ENCODE results near the gene DIS3L. TPM values are rescaled to one million over a fixed set of nuclear protein-coding genes. Genes with fewer than 3 reads are reported as not detected.
"Not testable (repeated sequence)": the region's sequence is repeated elsewhere in the genome, so short reads cannot be mapped to it uniquely, and the experiment has no call there.

DIS3L gene
- total RNA-seq, result 43.2 TPM

DNA sequence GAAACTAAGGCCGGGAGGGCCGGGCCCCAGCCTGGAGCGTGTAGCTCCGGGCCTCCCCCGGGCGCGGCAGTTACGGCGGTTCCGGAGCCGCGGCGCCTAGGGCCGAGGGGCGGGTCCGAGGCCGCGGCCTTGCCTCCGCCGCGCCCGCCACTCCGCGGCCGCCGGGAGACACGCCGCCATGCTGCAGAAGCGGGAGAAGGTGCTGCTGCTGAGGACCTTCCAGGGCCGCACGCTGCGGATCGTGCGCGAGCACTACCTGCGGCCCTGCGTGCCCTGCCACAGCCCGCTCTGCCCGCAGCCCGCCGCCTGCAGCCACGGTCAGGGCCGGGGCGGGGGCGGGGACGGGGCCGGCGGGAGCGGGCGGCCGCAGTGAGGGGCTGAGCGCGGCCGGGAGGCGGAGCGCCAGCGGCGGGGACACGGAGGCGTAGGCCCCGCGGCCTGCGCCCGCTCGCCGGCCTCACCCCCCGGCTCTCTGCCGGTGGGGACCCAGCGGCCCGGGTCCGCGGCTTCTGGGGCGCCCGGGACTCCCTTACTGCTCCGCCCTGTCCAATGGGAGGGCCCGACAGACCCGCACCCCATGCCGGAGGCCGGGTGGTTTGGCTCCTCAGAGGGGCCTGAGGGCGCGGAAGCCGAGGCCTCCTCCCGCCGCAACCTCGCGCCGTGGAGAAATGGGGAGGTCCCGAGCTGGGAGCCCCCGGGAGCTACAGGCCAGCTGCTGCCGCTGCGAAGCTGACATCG is at the start of gene DIS3L:
DIS3L (plus strand) TSS at position 150 of the 738 bp plus-strand sequence; CDS start at position 179, 29 bp downstream.
- no peak for FAIRE-seq
- DNase-seq (ENCODE audit: low spot score in 2 of 2), result peak; percentile 70 to 76

DNA sequence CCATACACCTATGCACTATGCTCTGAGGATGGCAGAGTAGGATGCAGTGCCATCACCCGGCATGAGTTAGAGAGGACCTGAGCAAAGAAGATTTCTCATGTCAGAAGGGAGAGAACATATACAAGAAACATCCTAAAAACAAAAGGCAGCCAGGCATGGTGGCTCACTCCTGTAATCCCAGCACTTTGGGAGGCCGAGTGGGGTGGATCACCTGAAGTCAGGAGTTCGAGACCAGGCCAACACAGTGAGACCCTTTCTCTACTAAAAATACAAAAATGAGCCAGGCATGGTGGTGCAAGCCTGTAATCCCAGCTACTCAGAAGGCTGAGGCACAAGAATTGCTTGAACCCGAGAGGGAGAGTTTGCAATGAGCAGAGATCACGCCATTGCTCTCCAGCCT is 47.5 kb upstream of the DIS3L start:
- not testable (repeated sequence) for FAIRE-seq; DNase-seq (ENCODE audit: low spot score in 2 of 2)

DNA sequence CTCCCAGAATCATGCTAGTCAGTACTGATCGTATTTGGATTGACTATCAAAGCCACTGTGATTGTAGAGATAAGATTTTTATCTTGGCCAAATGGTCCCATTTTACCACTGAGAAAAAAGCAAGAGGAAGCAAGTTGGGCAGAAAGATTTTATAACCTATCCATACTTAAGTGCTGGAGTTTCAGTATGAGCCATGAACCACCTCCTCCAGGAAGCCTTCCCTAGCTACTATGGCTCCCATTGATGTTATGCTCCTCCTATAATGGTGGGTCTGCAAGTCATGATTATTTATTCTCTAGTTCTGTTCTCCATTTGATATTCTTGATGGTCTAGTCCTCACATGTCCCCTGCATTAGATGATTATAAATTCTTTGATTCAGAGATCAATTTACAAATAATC is 46.4 kb upstream of the DIS3L start:
- FAIRE-seq (no peak), DNase-seq (ENCODE audit: low spot score in 2 of 2) (no peak)

DNA sequence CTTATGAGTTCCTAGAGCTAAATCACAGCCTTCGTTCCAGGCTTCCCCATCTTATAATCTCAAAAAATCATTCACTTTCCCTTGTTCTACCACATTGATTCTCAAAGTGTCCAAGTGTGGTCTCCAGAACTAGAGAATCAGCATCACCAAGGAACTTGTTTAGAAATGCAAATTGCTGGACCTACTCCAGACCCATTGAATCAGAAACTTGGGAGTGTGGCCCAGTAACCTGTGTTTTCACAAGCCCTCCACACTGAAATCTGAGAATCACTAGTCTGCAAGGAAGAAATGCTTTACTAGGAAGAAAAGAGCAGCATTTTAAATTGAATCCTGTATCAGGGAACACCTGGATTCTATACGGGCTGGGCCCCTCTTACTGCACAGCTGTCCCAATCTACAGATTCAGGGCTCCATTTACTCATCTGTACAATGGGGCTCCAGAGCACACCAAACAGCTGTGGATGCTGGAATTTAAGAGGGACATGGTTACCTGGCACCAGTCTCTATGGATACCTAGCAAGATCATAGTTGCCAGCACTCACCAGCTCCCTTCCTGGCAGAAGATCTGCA is 43.7 kb upstream of the DIS3L start:
- no peak for DNase-seq (ENCODE audit: low spot score in 2 of 2)

DNA sequence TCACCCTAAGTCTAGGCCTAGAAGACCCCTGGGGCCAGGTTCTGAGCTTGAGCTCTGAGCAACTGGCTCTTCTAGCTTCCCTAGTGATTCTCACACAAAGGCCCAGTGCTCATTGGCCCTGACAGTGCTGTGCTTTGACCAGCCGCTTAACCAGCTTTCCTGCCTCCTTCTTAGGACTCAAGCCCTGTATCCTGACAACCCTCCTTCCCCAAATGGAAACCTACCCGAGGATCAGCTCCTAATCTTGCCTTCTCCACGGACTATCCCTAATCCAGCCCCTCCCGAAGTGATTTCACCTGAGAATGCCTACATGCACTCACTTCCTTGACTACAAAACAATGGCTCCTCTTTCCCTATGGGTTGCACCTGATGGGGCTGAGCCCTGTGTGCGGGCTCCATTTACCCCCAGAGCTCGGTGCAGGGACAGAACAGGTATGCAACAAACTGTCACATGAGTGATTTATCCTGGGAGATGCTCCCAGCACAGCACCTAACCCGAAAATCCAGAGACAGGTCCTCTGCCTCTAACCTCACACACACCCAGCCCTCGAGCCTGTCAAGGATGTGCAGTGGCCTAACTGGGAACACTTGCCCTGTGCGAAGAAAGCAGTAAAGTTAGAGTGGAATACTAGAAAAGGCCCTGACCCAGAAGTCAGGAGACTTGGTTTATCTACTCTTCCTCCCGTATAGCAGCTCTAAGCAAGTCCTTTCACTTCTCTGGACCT is 42.1 kb upstream of the DIS3L start:
- FAIRE-seq (no peak), DNase-seq (ENCODE audit: low spot score in 2 of 2) (no peak)

More for the DNA sequence above, 43.7 kb upstream of the DIS3L start:
- FAIRE-seq, result no peak

DNA sequence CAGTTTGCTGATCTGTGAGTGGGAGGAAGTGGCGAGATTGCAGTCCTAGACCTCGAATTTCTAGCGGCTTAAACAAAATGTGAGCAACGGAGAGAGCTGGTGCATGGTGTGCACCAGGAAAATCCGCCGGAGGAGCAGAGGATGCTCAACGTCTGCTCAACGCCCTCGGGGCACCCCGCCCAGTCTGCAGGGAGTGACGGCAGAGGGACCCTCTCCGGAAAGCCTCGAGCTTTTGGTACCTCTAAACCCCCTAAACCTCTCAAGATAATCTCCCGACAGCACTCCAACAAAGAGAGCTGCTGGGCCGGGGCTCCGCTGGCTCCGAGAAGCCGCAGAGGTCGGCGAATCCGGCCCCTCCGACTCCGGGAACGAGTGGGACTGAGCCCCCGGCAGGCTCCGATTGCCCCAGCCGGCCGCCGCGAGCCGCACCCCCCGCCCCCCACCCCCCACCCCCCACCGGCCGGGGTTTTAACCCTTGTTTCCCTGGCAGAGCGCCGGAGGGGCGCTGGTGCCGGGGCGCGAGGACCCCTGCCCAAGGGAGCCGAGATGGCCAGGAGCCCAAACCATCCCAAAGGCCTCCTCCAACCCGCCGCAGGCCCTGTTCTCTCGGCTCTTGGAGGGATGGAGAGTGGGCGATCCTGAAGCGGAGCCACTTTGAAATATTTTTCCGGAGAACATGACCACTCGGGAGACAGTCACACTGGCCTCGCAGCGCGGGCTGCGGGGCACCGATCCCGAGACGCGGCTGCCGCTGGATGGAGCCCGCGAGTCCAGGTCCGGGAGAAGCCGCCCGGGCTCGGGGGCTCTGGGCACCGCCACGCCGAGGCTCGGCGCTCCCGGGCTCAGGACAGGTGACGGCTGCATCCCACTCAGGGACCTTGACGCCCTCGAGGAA is 41.3 kb upstream of the DIS3L start:
- peak; percentile 80 to 83 for DNase-seq (ENCODE audit: low spot score in 2 of 2)
- no peak for FAIRE-seq

DNA sequence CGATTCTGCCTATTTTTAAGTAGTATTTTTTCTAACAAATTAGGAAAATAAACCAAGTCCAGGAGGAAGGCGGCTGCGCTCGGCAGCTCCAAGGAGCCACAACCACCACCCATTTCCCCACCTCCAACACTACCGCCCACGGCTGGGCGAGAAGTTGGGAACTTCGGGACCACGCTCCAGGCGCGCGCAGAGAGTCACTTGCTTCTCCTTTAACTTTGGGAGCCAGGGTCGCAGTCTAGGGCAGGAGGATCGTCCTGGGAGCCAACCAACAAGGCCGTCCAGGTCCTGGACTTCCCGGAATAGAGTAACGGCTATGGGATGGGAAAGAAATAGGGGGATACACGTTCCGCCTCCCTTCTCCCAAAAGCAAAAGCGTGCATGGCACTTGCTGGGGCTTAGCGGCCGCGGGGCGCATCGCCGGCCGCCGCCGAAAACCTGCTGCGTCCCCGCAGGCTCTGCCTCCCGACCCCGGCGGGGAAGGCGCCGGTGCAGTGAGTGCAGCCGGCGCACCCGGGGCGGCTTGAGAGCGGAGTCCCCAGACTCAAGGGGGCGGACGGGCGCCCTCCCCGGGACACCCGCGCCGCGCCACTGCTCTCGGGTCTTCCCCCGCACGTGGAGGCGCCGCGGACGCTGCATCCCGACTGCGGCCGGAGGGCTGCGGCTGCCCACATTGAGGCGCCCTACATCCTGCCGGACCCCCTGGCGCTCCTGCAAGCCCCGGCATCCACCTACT is 40.5 kb upstream of the DIS3L start:
- FAIRE-seq (no peak), DNase-seq (ENCODE audit: low spot score in 2 of 2) (peak; percentile 40)

DNA sequence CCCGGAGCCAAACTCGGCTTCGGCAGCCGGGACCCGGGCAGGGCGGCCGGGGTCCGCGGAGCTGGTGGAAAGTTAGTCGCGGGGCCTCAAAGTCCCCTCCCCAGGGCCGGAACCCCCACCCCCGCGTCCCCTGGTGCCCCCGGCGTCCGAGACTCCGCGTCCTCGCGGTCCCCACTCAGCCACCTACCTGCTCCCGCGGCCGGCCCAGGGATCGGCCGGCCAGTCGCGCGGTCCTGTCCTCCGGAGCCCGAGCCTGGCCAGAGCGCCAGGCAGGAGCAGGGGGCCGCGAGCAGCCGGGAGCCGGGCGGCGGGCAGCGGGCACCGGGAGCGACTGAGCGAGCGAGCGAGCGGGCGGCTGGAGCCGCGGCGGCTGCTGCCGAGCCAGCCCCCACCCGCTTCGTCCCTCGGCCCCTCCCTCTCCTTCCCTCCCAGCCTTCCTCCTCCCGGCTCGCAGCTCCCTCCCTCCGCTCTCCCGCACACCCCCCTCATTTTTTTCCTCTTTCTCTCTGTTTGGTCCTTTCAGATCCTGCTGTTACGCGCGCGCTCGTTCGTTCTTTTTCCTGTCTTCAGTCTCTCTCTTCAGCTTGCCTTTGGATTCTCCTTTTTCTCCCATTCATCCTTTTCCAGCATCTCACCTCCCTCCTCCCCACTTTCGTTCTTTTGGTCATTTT is 39.8 kb upstream of the DIS3L start, which contains the start of gene MEGF11:
MEGF11 (minus strand) TSS at position 333 of the 671 bp plus-strand sequence. CDS start 125,347 bp downstream, outside the sequence.
- DNase-seq (ENCODE audit: low spot score in 2 of 2), result peak; percentile 65 to 77
- no peak for FAIRE-seq

DNA sequence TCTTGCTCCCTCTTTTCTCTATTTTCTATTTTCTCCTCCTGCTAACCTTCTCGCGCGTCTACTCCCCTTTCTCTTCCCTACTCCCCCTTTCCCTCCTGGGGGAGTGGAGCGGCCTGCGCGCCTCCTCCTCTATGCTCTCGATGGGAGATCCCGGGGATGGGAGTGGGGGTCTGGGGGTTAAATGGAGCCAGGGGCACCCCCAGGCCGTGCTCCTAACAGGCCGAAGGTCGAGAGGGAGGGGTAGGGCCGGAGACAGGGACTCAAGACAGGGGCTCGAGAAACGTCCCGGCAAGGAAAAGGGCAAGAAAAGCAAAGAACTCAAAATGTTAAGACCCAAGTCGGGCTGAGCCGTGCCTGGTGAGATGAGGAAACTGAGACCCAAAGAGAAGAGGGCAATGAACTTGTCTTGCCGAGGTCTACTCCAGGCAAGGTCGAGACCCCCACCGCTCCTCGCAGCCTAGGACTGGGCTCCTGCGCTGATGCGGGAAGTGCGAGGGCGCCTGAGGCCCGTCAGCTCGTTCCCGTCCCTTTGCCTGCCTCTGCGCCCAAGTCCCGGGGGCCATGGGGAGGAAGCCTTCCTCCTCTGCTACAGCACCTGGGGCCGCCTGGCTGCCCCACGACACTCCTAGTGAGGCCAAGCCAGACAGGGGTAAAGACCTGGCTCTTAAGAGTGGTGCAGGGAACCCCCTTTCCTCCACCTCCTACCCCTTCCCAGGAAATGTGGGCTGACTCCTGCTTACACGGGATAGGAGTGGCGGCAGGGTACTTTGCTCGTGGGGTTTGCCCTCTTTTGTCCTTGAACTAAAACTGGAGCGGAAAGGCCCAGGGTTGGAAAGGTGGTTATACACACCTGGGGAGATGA is 39.0 kb upstream of the DIS3L start:
- no peak for DNase-seq (ENCODE audit: low spot score in 2 of 2)

DNA sequence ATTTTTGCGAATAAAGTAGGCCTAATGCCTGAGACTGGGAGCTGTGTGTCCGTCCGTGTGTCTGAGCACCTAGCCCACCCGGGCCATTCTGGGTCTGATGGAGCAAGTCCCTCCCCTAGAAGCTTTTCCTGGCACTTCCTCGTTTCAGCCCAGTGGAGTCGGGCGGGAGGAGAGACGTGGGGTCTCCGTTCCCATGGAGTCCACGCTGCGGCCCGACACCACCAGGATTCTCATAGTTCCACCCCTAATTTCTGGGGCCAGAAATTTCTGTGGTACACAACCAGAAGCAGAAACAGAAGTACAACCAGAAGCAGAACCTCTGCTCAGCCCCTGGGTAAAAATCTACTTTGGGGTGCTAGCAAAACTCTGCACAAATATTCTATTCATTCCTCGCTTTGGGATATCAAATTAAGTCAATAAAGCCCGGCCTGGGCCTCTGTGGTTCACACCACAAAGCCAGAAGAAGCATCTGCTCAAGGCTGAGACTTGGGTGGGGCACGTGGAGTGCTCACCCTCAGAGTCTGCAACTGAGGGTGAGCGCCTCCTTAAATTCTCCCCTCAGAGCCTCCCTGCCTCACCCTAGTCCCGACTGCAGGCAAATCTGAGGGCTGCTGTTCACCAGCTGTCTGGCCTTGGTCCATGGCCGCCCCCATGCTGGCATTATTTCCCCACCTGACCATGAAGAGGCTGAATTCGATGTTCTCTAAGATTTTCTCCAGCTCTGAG is 38.3 kb upstream of the DIS3L start:
- FAIRE-seq, result no peak
- no peak for DNase-seq (ENCODE audit: low spot score in 2 of 2)

More for the DNA sequence above, 39.0 kb upstream of the DIS3L start:
- FAIRE-seq, result no peak

DNA sequence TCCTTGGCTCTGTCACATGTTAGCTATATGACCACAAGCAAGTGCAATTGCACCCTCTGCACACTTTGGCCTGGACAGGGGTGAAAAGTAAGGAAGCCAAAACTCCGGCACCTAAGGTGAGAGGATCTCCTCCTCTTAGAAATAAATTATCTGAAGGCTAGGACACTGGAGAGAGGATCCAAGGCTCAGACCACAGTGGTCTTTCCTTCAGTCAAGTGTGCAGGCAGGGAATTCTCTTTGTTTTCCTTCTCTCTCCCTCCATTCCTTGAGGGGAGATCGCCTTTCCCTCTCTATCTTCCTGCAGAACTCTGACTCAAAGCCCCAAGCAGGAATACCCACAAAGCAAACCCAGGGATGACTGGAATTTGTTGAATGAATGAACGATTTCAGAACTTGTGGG is 36.7 kb upstream of the DIS3L start:
- FAIRE-seq, result no peak

DNA sequence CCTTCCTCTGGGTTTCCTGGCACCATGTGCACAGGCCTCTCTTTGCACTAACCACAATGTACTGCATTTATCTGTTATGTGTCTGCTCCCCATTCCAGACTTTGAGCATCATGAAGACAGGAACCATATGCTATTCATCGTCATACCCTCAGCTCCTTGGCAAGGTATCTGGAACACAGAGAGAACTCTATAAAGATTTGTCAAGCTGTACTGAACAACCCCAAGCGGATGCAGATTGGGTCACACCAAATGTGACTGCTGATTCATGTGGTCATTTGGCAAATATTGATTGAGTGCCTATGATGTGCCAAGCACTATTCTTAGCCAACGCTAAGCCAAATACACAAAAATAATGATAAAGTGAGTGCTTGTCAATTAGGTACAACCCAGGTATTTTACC is 32.3 kb upstream of the DIS3L start:
- FAIRE-seq (no peak), DNase-seq (ENCODE audit: low spot score in 2 of 2) (no peak)

More for the DNA sequence above, 36.7 kb upstream of the DIS3L start:
- DNase-seq (ENCODE audit: low spot score in 2 of 2), result no peak

DNA sequence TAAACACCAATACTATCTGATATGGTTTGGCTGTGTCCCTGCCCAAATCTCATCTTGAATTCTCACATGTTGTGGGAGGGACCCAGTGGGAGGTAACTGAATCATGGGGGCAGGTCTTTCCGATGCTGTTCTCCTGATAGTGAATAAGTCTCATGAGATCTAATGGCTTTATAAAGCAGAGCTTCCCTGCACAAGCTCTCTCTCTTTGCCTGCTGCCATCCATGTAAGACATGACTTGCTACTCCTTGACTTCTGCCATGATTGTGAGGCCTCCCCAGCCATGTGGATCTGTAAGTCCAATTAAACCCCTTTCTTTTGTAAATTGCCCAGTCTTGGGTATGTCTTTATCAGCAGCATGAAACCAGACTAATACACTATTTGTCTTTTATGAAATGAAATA is 30.5 kb upstream of the DIS3L start:
- not testable (repeated sequence) for DNase-seq (ENCODE audit: low spot score in 2 of 2); FAIRE-seq

DNA sequence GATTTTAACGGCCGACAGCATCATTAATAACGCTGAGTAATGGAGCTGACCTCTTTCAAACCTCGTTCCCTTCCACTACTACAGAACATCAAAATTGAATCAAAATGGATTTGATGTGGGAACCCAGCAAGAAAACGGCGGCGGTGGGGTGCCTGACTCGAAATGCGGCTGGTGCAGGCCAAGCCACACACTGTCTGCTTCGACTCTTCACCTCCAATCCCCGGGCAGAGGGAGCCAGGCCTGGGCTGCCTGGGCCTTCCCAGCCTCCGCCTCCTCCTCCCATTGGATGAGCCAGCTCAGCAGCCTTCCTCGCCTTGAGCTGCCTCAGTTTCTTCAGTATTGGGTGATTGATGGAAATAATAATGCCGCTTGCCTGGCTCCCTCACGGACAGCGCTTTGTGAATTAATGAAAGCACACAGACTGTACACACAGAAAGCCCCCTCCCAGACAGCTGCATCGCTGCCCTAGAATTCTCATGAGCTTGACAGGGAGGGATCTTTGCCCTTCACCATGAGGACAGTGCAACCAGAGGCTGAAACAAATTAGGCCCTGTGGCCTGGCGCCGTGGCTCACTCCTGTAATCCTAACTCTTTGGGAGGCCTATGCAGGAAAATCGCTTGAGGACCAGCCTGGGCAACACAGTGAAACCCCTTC is 28.4 kb upstream of the DIS3L start:
- DNase-seq (ENCODE audit: low spot score in 2 of 2) (no peak), FAIRE-seq (no peak)

DNA sequence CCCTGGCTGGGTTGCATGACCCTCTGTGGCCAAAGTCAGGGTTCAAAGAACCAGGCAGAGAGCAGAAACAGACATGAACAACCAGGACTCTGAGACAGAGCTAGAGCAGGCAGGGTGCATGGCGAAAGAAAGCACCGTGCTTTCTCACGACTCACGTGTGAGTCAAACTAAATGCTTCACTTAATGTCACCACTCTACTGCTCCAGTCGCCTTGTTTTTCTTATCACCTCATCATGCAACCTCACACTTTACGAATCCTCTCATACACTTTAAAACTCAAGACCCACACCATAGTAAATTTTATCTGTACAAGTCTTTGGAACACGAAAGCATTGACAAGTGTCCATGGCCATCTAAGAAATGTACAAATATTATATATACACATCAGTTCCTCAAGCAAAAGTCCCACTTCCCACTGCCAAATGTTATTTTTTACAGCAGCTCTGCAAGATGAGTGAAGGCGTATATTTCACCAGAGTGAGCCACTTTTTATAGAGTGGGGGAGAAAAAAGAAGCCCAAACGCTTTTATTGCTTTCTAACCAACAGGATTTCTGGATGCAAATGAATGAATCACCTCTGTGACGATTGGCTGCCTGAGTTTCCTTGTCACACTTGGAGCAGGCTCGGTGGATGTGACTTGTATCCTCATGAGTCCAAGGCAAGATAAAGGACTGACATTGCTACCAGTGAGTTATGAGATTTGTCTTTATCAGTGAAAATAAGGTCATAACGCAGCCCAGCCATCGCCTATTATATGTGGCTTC is 23.9 kb upstream of the DIS3L start:
- DNase-seq (ENCODE audit: low spot score in 2 of 2), result no peak
- FAIRE-seq, result no peak

DNA sequence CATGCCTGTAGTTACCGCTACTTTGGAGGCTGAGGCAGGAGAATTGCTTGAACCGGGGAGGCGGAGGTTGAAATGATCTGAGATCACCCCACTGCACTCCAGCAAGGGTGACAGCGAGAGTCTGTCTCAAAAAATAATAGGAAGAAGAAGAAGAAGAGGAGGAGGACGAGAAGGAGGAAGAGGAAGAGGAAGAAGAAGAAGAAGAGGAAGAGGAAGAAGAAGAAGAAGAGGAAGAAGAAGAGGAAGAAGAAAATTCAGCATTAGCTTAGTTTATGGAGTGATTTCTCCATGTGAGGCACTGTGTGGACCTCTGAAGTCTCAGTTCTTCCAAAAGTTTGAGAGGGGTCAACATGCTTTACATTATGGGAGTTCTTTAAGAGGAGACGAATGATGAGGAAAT is 22.4 kb upstream of the DIS3L start:
- DNase-seq (ENCODE audit: low spot score in 2 of 2) (no peak), FAIRE-seq (no peak)
